PC-9 (cell line): ENCODE results near the gene CPLX4.
"Not testable (repeated sequence)": the region's sequence is repeated elsewhere in the genome, so short reads cannot be mapped to it uniquely, and the experiment has no call there.

Experiments
- EZH2 ChIP-seq: fragments of 200-600 bp; sonication (generic); IDR thresholded peaks from 2 replicates; pipeline ENCODE4 v1.8.0; 2017; ENCODE audit warnings: antibody characterized with exemption, low read depth
- TF ChIP-seq, protein P1 (sequence below): fragments of 200-600 bp; sonication (generic); conservative IDR thresholded peaks from 2 replicates; pipeline ENCODE4 v1.6.1; 2017; ENCODE audit warnings: mixed run types, antibody characterized with exemption, mild to moderate bottlenecking, moderate library complexity

GRCh38 chr18:59261842-59262241 is 56.6 kb downstream of the CPLX4 start:
- TF ChIP-seq, protein P1, sequence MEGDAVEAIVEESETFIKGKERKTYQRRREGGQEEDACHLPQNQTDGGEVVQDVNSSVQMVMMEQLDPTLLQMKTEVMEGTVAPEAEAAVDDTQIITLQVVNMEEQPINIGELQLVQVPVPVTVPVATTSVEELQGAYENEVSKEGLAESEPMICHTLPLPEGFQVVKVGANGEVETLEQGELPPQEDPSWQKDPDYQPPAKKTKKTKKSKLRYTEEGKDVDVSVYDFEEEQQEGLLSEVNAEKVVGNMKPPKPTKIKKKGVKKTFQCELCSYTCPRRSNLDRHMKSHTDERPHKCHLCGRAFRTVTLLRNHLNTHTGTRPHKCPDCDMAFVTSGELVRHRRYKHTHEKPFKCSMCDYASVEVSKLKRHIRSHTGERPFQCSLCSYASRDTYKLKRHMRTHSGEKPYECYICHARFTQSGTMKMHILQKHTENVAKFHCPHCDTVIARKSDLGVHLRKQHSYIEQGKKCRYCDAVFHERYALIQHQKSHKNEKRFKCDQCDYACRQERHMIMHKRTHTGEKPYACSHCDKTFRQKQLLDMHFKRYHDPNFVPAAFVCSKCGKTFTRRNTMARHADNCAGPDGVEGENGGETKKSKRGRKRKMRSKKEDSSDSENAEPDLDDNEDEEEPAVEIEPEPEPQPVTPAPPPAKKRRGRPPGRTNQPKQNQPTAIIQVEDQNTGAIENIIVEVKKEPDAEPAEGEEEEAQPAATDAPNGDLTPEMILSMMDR = not testable (repeated sequence)
- not testable (repeated sequence) for TF ChIP-seq EZH2
